ENCODE measurements around the gene KRTAP5-2. TPM values are rescaled to one million over a fixed set of nuclear protein-coding genes. Genes with fewer than 3 reads are reported as not detected.

KRTAP5-2 gene
- total RNA-seq, 1 experiment from 2014 or later = not detected

DNA sequence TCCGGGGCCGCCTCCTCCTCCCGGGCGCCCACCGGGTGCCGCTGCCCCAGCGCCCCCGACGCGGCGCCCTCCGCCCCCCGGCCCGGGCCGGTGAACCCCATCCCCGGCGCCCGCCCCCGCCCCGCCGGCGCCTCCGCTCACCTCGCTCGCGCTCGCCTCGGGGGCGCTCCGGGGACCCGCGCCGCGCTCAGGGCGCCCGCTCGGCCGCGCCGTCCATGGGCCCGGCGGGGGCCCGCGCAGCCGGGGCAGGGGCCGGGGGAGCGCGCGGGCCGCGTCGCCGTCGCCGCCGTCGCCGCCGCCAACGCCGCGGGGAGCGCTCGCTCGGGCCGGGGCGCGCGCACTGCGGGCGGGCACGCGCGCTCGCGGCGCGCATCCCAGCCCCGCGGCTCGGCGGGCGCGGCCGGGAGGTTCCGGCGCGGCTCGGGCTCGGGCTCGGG lies 26.3 kb downstream of the KRTAP5-2 start:
- no peak for DNase-seq (ENCODE audit: low spot score)
- in situ Hi-C loops (cut with HindIII; ENCODE audit: low sequenced_read_pairs) = no loop called here

DNA sequence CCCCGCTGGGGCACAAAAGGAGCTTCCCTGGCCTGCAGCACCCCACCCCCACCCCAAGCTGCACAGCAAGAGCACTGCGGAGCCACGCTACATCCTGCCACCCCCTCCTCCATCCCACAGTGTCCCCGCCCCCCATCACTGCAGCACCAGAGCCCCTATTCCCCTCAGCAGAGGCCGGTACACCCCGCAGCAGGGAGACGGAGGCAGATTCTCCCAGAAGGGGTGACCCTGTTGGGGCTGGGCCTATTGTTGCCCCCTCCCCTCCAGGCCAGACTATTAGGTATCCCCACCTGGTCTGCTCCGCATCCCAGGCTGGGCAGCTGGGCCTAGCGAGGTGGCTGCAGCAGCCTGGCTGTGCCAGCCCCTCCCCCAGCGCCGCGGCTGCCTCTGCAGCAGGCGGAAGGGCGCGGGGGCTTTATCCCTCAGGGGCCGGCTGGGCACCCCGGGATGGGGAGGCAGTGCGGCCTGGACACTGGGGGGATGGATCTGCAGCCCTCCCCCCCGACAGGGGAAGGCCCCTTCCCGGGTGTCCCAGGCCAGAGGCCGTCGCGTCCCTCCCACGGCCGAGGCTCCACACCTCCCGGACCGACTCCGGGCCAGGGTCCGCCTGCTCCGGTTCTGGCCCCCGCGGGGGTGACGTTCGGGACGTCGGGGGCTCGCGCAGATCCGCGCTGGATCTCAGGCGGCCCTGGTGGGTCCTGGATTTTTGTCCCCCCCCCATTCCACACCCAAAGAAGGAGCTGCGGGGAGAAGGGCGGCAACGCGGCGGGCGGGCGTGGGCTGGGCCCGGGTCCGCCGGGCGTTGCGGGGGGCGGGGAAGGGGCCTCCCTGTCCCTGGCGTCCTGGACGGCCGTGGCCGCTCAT lies 27.0 kb downstream of the KRTAP5-2 start:
- in situ Hi-C loops (cut with HindIII; ENCODE audit: low sequenced_read_pairs) = no loop called here
- no peak for DNase-seq (ENCODE audit: low spot score)

DNA sequence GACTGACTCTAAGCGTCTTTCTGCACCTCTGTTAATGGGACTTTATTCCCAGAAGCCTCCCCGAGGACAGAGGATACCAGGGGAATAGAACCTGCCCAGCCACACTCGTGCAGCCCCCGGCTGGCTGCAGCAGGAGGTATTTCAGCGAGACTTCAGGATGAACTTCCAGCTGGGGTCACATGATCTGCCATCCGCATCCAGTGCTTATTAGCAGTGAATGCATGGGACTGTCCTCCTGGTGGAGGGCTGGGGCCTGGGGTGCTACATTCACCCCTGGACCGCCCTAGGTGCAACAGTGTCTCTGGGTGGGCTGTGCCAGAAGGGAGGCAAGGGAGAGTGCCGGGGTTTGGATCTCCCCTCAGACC lies 27.6 kb downstream of the KRTAP5-2 start:
- DNase-seq (ENCODE audit: low spot score) = no peak
- in situ Hi-C loops (cut with HindIII; ENCODE audit: low sequenced_read_pairs) = no loop called here

DNA sequence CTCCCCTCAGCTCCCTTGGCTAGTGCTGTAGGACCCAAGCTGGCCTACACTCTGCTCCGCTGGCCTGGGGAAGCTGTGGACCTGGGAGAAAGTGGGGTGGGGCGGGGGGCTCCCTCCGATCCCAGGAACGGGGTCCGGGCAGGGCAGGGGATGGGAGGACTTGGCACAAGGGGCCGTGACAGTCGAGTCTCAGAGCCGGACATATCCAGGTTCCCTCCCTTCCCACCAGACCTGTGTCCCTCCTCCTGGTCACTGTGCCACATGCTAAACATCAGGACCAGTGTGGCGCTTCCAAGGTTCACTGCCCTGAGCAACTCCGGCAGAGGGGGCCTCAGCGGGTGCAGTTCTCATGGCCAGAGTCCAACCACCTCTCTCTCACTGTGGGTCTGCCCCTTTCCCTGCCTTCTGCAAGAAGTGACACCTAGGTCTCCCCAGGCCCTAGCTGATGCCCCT lies 28.1 kb downstream of the KRTAP5-2 start:
- in situ Hi-C loops (cut with HindIII; ENCODE audit: low sequenced_read_pairs) = no loop called here
- DNase-seq (ENCODE audit: low spot score) = no peak

DNA sequence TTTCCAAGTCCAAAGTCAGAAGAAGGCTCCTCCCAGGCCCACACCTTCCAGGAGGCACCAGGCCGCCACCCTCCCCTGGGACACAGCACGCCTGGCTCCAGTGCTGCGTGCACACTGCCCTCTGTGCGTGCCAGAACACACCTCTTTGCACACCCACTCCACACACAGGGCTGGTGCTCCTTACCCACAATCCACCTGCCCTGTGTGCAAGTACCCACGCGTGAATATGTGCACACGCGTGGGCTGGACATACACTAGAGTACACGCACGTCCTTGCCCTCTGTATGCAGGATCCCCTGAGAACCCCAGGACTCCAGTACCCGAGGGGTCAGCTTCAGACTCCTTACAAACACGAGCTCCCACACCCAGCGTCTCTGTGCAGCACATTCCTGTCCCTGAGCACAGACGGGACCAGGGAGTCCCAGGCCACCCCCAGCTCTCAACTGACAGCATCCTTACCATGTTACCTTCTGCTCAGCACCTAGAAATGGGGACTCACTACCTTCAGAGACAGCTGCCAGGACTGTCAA lies 28.8 kb downstream of the KRTAP5-2 start:
- in situ Hi-C loops (cut with HindIII; ENCODE audit: low sequenced_read_pairs) = no loop called here
- no peak for DNase-seq (ENCODE audit: low spot score)

DNA sequence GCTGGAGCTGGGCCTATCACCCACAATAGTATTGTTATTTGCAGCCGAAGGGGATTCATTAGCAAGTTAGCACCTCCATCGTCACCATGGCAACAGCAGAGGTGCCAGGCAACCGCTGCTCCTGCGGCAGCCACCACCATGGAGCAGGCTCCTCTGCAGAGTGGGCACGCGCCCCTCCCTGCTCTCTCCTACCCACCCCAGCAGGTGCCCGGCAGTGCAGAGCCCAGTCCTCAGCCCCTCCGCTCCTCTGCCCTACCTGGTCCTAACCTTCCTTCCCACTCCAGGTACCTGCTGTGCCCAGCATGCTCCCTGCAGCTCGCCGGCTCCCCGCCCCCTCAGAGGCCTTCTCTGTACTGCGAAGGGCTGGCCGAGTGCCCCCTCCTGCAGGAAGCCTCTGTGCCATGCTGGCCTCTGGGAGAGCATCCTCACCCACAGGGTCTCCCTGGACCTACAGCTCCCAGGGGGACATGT lies 29.6 kb downstream of the KRTAP5-2 start:
- in situ Hi-C loops (cut with HindIII; ENCODE audit: low sequenced_read_pairs) = no loop called here

DNA sequence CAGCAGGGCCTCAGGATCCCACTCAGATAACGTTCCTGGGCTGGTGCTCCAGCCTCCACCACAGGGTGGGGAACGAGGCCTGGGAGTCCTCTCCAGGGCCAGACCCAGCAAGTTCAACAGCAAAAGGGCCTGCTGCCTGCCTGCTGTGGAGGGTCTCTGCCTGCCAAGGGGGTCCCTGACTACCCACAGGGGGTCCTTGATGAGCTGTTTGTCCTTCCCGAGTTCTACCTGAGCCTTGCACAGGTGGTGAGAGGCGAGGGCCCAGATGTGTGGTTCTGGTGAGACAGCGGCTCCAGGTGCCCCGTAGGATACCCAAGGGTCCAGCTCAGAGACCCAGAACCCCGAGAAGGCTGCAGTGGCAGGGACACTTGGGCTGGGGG lies 30.4 kb downstream of the KRTAP5-2 start:
- in situ Hi-C loops (cut with HindIII; ENCODE audit: low sequenced_read_pairs) = no loop called here
- no peak for DNase-seq (ENCODE audit: low spot score)

More for the DNA sequence above, 29.6 kb downstream of the KRTAP5-2 start:
- no peak for DNase-seq (ENCODE audit: low spot score)

DNA sequence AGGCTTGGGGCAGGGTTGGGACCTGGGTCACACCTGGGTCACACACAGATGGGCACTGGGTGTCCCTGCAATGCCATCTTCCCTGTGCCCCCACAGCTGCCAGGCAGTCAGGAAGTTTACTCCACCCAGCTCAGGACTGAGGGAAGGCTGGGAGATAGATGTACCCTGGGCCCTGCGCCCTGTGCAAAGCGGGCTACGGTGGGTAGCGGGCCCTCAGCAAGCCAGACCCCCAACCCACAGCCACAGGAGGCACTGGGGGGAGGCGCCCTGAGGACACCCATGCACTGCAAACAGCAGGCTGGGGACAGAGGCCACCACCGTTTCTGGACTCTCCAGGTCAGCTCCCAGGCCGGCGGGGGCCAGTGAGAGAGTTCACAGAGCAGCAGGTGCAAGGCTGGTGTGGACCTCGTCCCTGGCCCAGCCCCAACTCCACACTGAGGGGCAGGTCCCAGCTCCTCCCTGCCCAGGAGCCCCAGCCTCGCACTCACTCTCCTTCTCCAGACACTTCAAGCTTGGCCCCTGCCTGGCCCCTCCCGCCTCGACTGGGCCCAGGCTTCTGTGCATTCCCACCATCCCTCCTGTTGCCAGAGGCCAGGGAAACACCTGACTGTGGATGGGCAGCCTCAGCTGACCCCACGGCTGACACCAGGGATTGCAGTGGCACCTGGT lies 30.9 kb downstream of the KRTAP5-2 start:
- no peak for DNase-seq (ENCODE audit: low spot score)
- in situ Hi-C loops (cut with HindIII; ENCODE audit: low sequenced_read_pairs) = no loop called here

DNA sequence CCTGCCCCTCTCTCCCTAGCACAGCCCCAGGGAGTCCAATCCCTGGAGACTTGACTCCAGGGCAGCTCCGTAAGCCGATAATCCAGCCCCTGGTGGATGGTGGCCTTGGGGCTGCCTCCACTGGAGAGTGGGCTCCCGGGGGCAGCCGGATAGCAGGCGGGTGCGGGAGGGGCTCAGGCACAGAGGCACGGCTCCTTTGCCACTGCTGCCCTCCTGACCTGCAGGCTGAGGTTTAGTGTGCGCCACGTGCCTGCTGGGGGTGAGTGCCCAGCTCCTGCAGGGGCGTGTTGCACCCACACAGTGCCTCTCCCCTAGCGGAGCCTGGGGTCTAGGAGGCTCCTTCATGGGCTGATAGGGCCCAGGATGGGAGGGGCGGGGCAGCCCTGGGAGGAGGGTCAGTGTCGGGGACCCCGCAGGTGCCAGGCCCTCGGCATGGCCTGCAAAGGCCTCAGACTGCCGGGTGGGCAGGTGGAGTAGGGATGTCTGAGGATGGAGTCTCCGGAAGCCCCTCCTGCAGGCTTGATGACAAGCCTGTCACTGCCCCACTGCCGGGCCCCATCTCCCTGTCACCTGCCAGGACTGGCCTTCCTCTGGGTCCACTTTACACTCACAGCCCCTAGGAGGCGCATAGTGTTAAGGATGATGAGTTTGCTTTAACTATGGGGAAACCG lies 31.6 kb downstream of the KRTAP5-2 start:
- in situ Hi-C loops (cut with HindIII; ENCODE audit: low sequenced_read_pairs) = no loop called here
- DNase-seq (ENCODE audit: low spot score) = no peak

DNA sequence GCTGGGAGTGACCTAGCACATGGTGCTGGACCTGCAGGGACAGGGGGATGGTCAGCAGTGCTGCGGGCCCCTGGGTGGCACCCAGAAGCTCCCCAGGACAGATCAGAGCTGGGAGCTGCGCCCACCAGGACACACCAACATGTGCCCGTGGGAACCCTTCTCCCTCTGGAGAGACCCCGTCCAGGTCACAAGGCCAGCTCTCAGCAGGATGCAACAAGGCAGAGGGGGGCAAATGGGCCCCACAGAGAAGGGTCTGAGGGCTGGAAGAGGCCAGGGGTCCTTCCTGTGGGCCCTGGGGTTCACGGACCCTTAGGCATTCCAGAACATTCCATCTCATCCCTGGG lies 32.2 kb downstream of the KRTAP5-2 start:
- DNase-seq (ENCODE audit: low spot score) = no peak
- in situ Hi-C loops (cut with HindIII; ENCODE audit: low sequenced_read_pairs) = no loop called here

DNA sequence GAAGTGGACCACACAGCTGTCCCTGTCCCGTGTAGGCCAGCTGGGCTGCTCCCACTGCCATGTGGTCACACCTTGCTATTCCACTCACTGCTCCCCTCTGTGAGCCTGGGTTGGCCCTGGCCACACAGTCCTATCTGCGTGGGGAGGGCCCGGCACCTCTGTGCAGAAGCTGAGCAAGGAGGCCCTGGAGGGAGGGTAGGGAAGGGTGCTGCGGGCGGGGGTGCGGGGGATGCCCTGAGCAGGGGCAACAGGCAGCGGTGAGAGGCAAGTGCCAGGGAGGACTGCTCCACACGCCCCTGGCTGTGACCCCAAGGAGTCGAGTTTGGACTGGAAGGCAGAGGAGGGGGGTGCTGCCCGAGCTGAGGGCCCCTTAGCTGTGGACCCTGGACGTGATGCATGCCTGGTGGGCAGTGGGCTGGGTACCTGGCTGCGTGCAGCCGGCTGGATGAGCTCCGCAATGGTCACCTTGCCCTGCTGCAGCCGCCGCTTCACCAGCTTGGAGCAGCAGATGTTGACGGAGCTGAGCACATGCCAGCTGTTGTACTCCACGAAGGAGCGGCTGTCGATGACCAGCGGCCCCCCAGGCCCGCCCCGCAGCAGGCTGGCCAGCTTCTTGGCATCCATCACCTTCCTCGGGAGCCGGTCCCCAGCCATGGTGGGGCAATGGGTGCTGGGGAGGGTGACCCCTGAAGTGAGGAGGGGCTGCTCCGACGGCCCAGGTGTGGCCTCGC lies 32.8 kb downstream of the KRTAP5-2 start:
- in situ Hi-C loops (cut with HindIII; ENCODE audit: low sequenced_read_pairs) = no loop called here
- no peak for DNase-seq (ENCODE audit: low spot score)

DNA sequence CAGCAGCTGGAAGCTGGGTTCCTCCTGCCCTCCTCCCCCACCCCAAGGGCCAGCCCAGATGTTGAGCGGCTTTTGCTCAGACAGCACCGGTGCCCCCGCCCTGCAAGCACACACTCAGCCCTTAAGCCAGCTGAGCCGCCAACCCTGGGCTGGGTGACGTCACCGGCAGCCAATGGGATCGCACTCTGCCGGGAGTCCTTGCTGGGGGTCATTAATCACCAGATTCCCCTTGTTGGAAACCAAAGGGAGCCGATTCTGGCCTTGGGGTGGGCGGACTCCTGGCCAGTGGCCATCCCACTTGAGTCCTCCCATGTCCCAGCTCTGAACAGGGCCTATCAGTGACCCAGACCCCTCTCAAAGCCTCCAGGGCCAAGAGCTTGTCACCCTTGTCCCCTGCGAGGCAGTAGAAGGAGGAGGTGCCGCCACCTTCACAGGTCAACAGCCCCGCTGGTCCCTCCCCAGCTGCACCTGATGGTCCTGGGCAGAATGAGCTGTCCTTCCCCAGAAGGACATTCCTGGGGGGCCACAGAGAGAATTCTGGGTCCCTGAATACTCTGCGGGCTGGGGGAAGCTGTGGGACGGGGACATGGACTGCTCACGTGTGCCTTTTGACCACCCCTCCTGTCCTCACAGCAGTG lies 33.4 kb downstream of the KRTAP5-2 start:
- in situ Hi-C loops (cut with HindIII; ENCODE audit: low sequenced_read_pairs) = no loop called here
- DNase-seq (ENCODE audit: low spot score) = peak; percentile 72

DNA sequence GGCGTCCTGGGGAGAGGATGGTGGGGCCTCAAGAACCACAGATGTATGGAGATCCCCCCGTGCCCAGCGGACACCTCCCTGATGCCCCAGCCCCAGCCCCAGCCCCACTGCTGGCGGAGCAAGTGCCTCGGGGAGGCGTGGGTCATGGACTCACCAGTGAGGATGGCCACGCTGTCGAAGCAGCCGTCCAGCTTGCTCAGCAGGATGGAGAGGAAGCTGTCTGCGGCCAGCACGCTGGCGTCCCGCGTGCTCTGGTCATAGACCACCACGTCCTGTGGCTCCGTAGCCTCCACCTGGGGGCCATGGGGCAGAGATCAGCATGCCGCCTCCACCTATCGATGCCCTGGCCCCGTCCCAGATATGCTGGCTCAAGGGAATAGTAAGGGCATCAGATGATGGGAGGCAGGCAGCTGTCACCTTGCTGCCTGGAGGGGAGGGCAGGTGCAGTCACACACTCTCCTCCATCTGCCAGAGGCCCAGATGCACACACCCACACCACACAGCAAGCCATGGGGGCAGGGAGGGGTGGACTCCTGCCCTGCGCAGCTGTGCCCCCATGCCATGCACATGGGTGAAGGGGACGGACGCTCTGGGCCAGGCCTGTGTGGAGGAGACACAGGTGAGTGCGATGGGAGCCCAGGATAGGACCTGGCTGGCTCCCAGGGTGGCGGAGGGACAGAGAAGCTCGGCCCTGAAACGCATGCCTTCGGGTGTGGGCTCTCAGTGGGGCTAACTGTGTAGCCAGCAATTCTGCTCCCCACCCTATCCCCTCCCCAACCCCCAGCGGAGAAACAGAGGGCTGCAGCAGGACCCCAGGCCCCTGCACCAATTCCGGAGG lies 34.2 kb downstream of the KRTAP5-2 start:
- in situ Hi-C loops (cut with HindIII; ENCODE audit: low sequenced_read_pairs) = no loop called here
- no peak for DNase-seq (ENCODE audit: low spot score)

DNA sequence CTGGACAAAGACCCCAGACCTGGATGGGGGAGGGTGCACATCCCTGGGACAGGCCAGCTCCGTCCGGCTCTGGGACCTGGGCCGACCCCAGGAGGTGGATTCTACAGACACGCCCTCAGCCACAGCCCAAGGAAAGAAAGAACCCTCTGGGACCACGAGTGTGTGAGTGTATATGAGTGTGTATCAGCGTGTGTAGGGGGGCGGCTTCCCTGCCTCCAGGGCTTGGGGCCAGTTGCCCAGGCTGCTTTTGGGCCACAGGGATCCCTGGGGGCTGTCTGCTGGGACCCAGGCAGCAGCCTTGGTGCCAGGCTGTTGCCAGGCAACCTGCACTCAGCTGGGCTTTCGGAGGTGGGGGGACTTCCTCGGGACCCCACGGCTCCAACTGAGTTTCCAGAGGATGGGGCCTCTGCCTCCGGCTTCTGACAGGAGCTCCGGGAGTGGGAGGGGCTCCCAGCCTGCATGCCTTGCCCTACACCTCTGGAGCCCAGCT lies 34.9 kb downstream of the KRTAP5-2 start:
- in situ Hi-C loops (cut with HindIII; ENCODE audit: low sequenced_read_pairs) = no loop called here
- DNase-seq (ENCODE audit: low spot score) = no peak

DNA sequence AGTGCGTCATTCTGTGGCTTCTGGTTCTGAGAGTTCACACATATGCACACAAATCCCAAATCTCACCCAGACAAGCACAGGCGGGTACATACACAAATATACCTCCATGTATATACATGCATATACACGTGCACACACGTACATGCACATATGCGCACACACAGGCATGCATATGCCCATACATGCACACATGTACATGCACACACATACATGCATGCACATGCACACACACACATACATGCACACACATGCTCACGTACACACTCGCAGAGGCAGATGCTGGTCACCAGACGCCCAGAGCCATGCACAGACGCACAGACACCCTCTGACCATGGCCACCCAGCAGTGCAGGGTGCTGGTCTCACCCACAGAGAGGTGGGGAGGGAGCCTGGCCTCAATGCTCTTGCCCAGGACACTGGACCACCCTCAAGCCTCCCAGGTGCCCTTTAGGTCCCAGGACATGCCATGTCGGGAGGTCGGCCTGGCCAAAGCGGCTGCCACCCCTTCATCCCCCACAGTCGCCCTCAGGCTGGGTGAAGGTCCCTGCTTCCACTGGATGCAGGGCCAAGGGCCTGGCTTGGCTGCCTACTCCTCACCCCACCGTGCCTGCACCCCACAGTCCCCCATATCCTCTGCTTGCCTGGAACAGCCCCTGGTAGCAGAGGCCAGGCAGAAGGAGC lies 35.5 kb downstream of the KRTAP5-2 start:
- in situ Hi-C loops (cut with HindIII; ENCODE audit: low sequenced_read_pairs) = no loop called here

DNA sequence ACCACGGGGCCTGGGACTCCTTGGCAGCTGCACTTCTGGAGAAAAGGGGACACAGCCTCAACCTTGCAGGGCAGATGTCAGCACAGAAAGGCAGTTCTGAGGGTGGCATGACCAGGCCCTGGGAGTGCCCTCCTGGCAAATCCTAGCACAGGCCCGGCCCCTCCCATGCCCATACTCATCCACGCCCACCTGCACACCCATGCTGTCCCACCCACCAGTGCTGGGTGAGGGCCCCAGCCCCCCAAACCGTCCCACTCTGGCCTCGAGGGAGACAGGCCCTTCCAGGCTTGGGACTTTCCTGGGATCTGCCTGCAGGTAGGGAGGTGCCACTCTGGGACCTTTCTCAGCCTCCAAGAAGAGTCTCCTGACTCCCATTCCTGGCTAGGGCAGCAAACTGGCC lies 36.1 kb downstream of the KRTAP5-2 start:
- DNase-seq (ENCODE audit: low spot score) = no peak

More for the DNA sequence above, 35.5 kb downstream of the KRTAP5-2 start:
- no peak for DNase-seq (ENCODE audit: low spot score)

DNA sequence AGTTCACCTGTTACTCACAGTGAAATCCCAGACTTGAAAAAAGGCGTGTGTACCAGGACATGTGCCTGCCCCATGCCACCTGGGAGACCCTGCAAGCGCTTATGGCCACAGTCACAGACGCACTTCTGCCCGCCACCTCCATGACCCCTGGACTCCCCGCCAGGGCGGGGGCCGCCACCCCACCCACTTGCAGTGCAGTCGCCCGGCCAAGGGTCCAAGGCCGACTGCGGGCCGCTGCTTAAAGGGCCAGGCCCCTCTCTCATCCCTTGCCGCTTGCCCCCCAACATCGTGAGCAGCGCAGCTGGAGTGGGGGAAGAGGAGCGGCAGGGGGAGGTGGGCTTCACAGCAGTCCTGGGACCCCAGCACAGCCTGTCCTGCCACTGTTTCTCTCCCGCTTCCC lies 36.8 kb downstream of the KRTAP5-2 start:
- DNase-seq (ENCODE audit: low spot score) = no peak
- in situ Hi-C loops (cut with HindIII; ENCODE audit: low sequenced_read_pairs) = no loop called here

More for the DNA sequence above, 36.1 kb downstream of the KRTAP5-2 start:
- in situ Hi-C loops (cut with HindIII; ENCODE audit: low sequenced_read_pairs) = no loop called here

All from G401 (cell line).